Hypothalamus (tissue), 51 donors: ENCODE data around the gene NEK8.
A peak's percentile ranks its signal among the peaks of the same experiment; 100 is the strongest.

Experiments
- DNase-seq, 51 donors: peaks; one replicate each; lab custom pipeline; 2025; lab: John Stamatoyannopoulos, UW

The NEK8 gene

DNA sequence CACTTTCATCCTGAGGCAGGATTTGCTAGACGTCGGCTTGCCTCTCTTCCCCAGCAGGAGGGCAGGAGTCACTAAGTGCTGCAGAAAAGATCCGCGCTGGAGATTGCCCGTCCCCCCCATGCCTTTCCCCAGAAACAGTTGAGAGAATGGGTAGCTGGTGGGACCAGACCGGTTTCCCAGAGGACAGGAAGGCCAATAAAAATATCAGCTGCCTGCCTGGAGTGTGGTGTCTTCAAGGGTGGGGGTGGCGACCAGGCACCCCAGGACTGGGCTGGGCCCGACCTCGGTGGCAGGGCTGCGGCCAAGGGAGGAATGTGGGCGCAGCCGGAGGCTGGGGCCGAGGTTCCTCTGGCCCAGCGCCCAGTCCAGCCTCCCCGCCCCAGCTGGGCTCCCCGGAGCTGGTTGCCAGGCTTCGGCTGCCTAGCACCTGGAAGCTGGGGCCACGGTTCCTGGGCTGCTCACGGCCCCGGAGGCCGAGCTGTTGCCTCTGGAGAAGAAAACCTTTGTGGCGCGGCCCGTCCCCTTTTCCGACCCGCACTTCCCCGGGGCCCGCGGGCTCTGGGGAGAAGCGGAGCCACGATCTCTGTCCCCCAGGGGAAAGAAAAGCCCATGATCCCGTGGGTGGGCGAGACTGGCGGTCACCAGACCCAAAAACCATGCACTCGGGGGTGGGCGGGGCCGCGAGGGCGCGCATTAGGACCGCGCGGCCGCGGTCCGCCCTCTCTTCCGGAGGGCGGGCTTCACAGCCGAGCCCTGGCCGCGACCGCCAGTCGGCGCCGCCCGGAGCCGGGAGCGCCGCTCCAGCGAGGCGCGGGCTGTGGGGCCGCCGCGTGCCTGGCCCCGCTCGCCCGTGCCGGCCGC lies 14.9 kb downstream of the NEK8 start, which contains the start of gene TRAF4:
Gene TRAF4, plus strand, starts transcription at position 769 of the 861 bp plus-strand sequence. CDS start 102 bp downstream, outside the sequence.
- peak in 49 of 51 donors; percentile 24 to 87 (median 71) for DNase-seq

DNA sequence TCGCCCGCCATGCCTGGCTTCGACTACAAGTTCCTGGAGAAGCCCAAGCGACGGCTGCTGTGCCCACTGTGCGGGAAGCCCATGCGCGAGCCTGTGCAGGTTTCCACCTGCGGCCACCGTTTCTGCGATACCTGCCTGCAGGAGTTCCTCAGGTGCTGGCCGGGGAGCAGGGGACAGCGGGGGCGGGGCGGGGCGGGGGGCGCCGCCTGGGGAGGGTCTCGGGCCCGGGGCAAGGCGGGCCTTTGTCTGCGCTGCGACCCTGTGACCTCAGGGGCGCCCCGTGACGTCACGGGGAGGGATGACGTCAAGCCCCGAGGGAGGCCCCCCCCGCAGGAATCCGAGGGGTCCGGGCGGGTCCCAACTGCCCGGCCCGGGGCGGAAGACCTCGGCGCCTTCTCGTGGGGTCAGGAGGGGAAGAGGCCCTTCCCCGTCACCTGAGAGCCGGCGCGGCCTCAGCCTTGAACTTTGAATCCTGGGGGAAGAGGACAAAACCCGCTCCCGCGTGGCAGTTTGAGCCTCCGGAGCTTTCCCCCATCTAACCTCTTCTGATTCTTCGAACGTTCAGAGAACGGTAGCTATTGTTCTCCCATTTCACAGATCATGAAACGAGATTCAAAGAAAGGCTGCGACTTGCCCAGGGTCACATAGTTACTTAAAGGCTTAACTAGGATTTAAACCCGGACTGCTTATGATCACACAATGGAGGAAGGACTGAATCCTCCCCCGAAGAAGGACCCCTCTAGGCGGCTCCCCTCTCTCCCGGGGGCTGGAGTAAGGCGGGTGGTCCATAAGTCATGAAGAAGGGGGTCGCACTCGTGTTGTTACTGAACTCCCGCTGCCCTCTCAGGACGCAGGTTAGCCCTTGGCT lies 15.8 kb downstream of the NEK8 start:
- DNase-seq = peak in 30 of 51 donors; percentile 25 to 70 (median 48)

GRCh38 chr17:28744972-28745785 lies 16.6 kb downstream of the NEK8 start:
- DNase-seq = peak in 49 of 51 donors; percentile 31 to 96 (median 82)

GRCh38 chr17:28745786-28746411 lies 17.3 kb downstream of the NEK8 start:
- DNase-seq = peak in 2 of 51 donors; percentile 27 to 52

DNA sequence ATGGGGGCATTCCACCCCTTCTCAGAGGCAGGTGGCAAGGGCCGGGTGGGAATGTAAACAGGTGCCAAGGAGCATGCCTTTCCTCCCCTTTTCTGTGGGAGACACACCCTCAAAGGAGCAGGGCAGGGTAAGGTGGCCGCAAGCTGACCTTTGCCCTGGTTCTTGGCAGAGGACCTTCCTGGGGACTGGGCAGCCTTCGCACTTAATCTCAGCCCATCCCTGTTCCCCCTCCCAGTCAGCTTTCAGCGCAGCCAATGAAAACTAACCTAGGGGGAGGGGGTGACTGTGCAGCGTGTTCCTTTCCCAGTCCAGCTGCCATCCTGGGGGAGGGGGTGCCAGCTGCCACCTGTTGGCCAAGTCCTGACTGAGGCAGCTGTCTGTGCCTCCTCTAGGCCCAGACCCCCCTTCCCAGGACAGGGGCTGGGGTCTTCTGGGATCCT lies 18.0 kb downstream of the NEK8 start:
- peak in 42 of 51 donors; percentile 23 to 86 (median 64) for DNase-seq

- peak in 41 of 51 donors; percentile 23 to 91 (median 63) for DNase-seq
These were observed 18.6 kb downstream of the NEK8 start for GRCh38 chr17:28747051-28747691.

DNA sequence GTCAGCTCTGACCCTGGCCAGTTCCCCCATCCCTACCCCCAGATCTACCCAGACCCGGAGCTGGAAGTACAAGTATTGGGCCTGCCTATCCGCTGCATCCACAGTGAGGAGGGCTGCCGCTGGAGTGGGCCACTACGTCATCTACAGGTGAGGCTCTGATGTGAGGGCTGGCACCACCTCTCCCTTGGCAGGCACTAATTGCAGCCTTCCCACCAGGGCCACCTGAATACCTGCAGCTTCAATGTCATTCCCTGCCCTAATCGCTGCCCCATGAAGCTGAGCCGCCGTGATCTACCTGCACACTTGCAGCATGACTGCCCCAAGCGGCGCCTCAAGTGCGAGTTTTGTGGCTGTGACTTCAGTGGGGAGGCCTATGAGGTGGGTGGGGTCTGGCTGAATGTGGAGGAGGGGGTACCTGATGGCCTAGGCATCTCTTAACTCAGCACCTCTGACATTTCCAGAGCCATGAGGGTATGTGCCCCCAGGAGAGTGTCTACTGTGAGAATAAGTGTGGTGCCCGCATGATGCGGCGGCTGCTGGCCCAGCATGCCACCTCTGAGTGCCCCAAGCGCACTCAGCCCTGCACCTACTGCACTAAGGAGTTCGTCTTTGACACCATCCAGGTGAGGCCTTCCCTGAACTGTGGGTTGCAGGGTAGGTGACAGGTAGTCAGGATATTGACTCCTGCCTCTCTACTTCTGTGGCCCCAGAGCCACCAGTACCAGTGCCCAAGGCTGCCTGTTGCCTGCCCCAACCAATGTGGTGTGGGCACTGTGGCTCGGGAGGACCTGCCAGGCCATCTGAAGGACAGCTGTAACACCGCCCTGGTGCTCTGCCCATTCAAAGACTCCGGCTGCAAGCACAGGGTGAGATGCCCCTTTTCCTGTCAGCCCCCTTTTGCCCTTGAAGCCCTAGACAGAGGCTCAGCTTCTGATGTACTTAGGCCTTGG lies 19.5 kb downstream of the NEK8 start:
- DNase-seq = no peak

GRCh38 chr17:28748852-28749515 lies 20.4 kb downstream of the NEK8 start:
- DNase-seq = no peak

- DNase-seq = no peak
These were observed 21.1 kb downstream of the NEK8 start for GRCh38 chr17:28749516-28750177.

GRCh38 chr17:28750178-28751047 lies 21.8 kb downstream of the NEK8 start:
- peak; percentile 12 to 95 (median 82) for DNase-seq

DNA sequence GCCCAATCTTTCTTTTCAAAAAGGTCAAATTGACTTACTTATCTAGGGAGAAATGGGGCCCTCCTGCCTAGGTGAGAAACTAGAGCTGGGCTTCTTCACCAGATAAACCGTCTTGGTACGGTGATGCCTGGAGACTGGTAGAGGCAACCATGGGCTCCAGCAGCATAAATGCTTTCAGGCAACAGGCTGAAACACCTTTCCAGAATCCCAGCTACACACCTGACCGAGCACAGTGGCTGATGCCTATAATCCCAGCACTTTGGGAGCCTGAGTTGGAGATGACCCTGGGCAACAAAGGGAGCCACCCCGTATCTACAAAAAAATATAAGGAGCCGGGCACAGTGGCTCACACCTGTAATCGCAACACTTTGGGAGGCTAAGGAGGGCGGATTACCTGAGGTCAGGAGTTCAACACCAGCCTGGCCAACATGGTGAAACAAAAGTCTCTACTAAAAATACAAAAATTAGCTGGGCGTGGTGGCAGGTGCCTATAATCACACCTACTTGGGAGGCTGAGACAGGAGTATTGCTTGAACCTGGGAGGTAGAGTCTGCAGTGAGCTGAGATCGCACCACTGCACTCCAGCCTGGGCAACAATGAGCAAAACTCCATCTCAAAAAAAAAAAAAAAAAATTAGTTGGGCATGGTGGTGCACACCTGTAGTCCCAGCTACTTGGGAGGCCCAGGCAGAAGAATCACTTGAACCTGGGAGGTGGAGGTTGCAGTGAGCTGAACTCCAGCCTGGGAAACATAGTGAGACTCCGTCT lies 23.2 kb downstream of the NEK8 start:
- no peak for DNase-seq

DNA sequence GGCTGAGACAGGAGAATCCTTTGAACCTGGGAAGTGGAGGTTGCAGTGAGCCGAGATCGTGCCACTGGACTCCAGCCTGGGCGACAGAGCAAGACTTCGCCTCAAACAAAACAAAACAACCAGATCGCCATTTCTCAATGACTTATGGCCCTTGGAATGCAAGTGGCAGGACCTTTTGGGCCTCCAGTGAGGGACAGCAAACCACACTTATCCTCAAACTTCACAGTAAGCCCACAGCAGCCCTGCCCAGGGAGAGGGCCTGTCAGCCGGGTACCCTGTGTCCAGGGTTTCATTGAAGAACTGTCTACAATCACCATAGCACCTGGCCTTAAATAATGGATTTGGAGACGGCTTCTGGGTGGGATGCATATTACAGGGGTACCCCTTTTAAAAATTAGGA lies 26.9 kb downstream of the NEK8 start:
- DNase-seq = no peak

DNA sequence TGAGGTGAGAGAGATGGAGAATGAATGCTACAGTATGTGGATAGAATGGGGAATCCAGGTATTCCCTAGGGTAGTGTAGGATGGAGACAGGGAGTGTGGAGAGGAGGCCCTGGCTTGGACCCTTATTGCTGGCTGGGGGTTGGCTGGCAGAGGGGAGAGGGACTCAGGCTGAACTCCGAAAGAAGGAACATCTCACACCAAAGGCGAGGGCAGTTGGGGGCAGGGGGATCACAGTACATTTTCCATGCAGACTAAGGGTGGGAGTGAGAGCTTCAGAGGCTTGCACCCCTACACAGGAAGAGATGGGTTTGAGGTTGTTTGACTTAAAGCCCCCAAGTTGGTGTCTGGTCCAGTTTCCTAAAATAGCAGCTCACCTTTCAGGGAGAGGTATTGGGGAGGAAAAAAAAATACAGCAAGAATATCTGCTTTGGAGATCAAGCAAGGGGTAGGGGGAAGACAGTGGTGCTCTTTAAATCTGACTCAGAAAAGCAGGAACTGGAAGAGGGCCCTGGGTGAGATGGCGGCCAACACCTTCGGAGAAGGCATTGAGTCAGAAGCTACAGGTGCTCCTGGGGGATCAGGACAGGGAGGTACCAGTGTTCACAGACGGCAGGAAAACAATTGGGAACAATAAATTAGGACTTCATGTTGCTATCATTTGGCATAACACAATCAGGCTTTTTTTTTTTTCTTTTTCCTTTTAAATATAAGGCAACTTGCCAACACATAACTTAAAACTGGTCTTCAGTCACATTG lies 27.6 kb downstream of the NEK8 start:
- DNase-seq = no peak

GRCh38 chr17:28758411-28759121 lies 30.0 kb downstream of the NEK8 start:
- DNase-seq = no peak
